Upper lobe of left lung (tissue), 4 donors: ENCODE data around the gene RIMS4.

ENCODE experiments used
- CTCF ChIP-seq, 6 experiments: fragments of 450-650 bp in 4 of 6; fragments of 200-600 bp in 2 of 6; sonication (generic) in 2 of 6; IDR thresholded peaks; one replicate each; pipeline ENCODE4 v1.5.1; 2016 to 2019; ENCODE audit warnings: antibody characterized with exemption in 6 of 6
- EP300 ChIP-seq, 4 donors: sonication (generic); formaldehyde crosslinking; IDR thresholded peaks; one replicate each; pipeline ENCODE4 v1.5.1; 2017; ENCODE audit warnings: antibody characterized with exemption in 4 of 4, control low read depth in 2 of 4
- POLR2AphosphoS5 ChIP-seq, 2 donors: sonication (generic); formaldehyde crosslinking; IDR thresholded peaks; one replicate each; pipeline ENCODE4 v1.5.1; 2017; ENCODE audit warnings: antibody characterized with exemption in 2 of 2

GRCh38 chr20:44721785-44722054, 88.6 kb downstream of the RIMS4 start:
- TF ChIP-seq EP300 (IDR thresholded peaks at IDR 0.05) (no peak), CTCF (IDR thresholded peaks at IDR 0.05) (no peak), POLR2AphosphoS5 (IDR thresholded peaks at IDR 0.05) (no peak)
